Spinal cord (tissue), 10 donors: ENCODE data around the gene SULT6B1. TPM values are rescaled to one million over a fixed set of nuclear protein-coding genes. Genes with fewer than 3 reads are reported as not detected.
"Not testable (repeated sequence)": the region's sequence is repeated elsewhere in the genome, so short reads cannot be mapped to it uniquely, and the experiment has no call there.

Experiments
- DNase-seq, 6 donors: peaks; one replicate each; pipeline versions ENCODE4 v3.0.0 to v3.0.0-alpha.2; 2013 to 2015; ENCODE audit warnings: low spot score in 6 of 6, low read depth in 4 of 6
- H3K27ac ChIP-seq: one replicate; pipeline ENCODE4 v1.5.1; 2013; ENCODE audit warnings: low read depth, low read length, control low read depth
- H3K27me3 ChIP-seq: one replicate; pipeline ENCODE4 v1.6.1; 2013; ENCODE audit warnings: low read length; ENCODE audit not compliant: control insufficient read depth, insufficient read depth
- H3K36me3 ChIP-seq: one replicate; pipeline ENCODE4 v1.6.1; 2013; ENCODE audit warnings: low read length; ENCODE audit not compliant: control insufficient read depth, insufficient read depth
- H3K4me1 ChIP-seq: one replicate; pipeline ENCODE4 v1.6.1; 2013; ENCODE audit warnings: low read length; ENCODE audit not compliant: control insufficient read depth, insufficient read depth
- H3K4me3 ChIP-seq: one replicate; pipeline ENCODE4 v1.5.1; 2013; ENCODE audit warnings: low read depth, low read length, control low read depth
- H3K9me3 ChIP-seq: one replicate; pipeline ENCODE4 v1.6.1; 2013; ENCODE audit warnings: low read length; ENCODE audit not compliant: control insufficient read depth, insufficient read depth
- WGBS: methylation state at CpG from one replicate; pipeline ENCODE4 v1.1.5; 2013; ENCODE audit warnings: missing lambda C conversion rate; ENCODE audit not compliant: insufficient coverage; 5-methylcytosine and 5-hydroxymethylcytosine counted together
- polyA plus RNA-seq, 2 donors: library from polyadenylated mRNA; unstranded; fragments of 120-200 nt; gene quantifications; one replicate each; pipeline ENCODE4 v1.2.1, GENCODE V29; 2013; ENCODE audit not compliant: insufficient read length in 2 of 2
- total RNA-seq, 2 donors: library from RNA; depleted of rRNA in 1 of 2; stranded (reverse); fragments of 120-200 nt in 1 of 2; fragments of >200 nt in 1 of 2; gene quantifications; one replicate each; pipeline versions ENCODE4 v1.2.3 to v1.2.4, GENCODE V29; 2013 to 2014
- donor health status: healthy.

SULT6B1 gene
- total and polyA plus RNA-seq, 4 donors = not detected

DNA sequence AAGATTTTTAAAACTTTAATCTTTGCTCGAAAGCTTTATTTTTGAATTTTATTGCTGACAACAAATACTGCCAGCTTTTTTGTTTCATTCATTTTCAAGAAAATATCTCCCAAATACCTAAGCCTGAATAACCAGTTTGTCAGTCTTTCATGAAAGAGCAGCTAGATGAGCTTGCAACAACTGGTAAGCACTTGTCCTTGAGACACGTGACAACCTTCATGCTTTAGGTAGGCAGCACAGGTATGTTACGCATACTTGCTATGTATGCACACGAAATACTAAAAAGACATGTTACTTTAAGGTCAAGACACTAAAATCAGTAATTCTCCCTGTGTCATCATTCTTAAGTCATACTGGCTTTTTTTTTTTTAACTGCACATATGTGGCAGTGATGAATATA lies 30.6 kb upstream of the SULT6B1 start:
- no peaks in the 10 kb centered on the region for H3K9me3 ChIP-seq
- no peak overlapping the region for H3K4me3 ChIP-seq
- H3K27me3 ChIP-seq = no peaks in the 10 kb centered on the region
- H3K36me3 ChIP-seq = peaks cover 22% of the 10 kb centered on the region
- H3K27ac ChIP-seq = no peak overlapping the region
- 97% methylated on average over 4 of the region's 4 CpGs for WGBS
- no peak for DNase-seq
- no peaks in the 10 kb centered on the region for H3K4me1 ChIP-seq

DNA sequence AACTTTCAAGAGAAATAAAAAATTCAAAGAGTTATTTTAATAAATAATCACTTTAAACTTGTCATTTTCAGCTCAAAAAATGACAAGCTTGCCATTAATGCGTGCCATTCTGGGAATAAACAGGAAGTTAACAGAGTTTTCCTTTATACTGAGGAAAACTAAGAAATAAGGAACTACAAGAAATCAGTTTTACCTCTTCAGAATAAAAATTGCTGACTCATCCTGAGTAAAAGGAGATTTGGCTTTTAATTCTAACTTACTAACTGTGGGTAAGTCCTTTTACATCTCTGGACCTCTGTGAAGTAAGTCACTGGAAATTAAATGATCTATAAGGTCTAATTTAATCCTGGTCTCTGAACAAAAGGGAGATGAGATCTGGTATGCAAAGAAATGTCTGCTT lies 26.8 kb upstream of the SULT6B1 start:
- H3K36me3 ChIP-seq = peaks cover 21% of the 10 kb centered on the region
- H3K27me3 ChIP-seq = no peaks in the 10 kb centered on the region
- no peak overlapping the region for H3K27ac ChIP-seq
- no peaks in the 10 kb centered on the region for H3K4me1 ChIP-seq
- no peaks in the 10 kb centered on the region for H3K9me3 ChIP-seq
- no peak overlapping the region for H3K4me3 ChIP-seq
- no CpG with 5 or more reads among the region's 1 CpG for WGBS
- DNase-seq = no peak

DNA sequence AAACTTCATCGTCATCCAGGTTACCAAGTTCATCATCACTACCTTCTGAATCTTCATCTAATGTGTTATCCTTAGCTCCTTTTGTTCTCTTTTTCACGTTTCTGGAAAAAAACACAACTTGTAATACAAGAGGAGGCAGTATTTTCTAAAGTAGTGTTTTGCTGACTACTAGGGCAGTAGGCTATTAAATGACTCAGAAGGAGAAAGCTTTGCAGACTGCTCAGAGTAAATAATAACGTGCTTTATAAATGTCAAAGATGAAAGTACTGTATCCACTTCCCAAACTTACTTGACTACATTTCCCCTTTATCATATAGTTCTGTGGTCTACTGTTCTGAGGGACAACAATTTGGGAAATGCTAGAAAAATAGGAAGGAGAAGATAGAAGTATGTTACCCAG lies 23.5 kb upstream of the SULT6B1 start:
- Histone ChIP-seq H3K36me3 (peaks cover 14% of the 10 kb centered on the region), H3K4me1 (no peaks in the 10 kb centered on the region), H3K27ac (no peak overlapping the region), H3K9me3 (peaks cover 8% of the 10 kb centered on the region), H3K4me3 (no peak overlapping the region), H3K27me3 (no peaks in the 10 kb centered on the region)
- 100% methylated on average over 1 of the region's 3 CpGs for WGBS
- no peak for DNase-seq

DNA sequence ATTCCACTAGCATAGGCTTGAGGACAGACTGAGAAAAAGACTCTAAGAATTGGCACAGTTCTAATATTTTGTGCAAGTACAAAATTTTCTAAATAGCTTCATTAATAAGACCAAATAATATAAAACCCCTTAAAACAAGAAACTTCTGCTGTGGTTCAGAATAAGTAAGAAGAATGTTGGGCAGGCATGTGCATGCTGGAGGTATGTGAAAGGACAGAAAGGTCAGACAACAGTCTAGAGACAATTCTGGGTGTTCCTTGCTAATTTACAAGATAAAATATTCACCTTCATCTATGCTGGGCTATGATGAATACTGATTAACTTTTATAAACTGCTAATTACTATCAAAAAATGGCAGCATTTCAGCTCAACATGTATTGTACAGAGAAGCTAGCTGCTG lies 22.7 kb upstream of the SULT6B1 start:
- Histone ChIP-seq H3K27me3 (no peaks in the 10 kb centered on the region), H3K36me3 (peaks cover 18% of the 10 kb centered on the region), H3K9me3 (peaks cover 9% of the 10 kb centered on the region), H3K4me1 (no peaks in the 10 kb centered on the region), H3K27ac (no peak overlapping the region), H3K4me3 (no peak overlapping the region)
- DNase-seq = no peak

DNA sequence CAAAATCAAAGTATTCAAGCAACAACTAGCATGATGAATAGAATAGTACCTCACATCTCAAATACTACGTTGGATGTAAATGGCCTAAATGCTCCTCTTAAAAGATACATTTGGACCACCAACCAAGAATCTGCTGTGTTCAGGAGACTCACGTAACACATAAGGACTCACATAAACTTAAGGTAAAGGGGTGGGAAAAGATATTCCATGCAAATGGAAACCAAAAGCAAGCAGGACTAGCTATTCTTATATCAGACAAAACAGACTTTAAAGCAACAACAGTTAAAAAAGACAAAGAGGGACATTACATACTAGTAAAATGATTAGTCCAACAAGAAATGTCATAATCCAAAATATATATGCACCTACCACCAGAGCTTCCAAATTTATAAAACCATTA lies 18.3 kb upstream of the SULT6B1 start:
- H3K4me1 ChIP-seq, H3K4me3 ChIP-seq, DNase-seq, H3K27ac ChIP-seq, H3K27me3 ChIP-seq: not testable (repeated sequence)
- Histone ChIP-seq H3K36me3 (peaks cover 27% of the 10 kb centered on the region), H3K9me3 (peaks cover 22% of the 10 kb centered on the region)
- no CpG with 5 or more reads among the region's 2 CpGs for WGBS

DNA sequence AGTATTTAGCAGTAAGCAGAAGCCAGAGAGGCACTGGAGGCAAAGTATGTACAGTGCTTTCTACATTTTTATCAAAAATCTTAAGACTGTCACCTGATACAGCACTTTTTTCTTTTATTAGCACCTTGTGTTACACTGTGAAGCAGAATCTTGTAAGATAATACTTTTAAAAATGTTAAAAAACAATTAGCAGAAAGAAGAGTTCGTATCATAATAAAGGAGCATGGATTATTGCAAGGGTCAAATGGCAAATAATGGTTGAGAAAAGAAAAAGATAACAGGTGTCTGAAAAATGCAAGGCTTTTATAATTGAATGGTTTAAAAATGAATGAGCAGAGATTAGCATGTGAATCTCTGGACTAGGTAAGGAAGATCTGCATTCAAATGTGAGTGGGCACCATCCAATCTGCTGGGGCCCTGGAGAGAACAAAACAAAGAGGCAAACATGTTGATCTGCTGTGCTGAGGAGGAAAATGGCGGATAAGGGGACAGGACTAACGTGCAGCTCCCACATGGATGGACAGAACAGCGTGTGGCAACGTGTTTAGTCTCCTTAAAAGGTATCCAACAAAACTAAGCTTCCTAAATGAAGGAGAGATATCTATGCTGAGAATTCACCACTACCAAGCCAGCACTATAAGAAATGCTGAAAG lies 17.3 kb upstream of the SULT6B1 start:
- Histone ChIP-seq H3K9me3 (peaks cover 22% of the 10 kb centered on the region), H3K27ac (no peak overlapping the region), H3K27me3 (no peaks in the 10 kb centered on the region), H3K36me3 (peaks cover 28% of the 10 kb centered on the region), H3K4me3 (no peak overlapping the region), H3K4me1 (no peaks in the 10 kb centered on the region)
- no peak for DNase-seq
- 81% methylated on average over 5 of the region's 5 CpGs for WGBS

DNA sequence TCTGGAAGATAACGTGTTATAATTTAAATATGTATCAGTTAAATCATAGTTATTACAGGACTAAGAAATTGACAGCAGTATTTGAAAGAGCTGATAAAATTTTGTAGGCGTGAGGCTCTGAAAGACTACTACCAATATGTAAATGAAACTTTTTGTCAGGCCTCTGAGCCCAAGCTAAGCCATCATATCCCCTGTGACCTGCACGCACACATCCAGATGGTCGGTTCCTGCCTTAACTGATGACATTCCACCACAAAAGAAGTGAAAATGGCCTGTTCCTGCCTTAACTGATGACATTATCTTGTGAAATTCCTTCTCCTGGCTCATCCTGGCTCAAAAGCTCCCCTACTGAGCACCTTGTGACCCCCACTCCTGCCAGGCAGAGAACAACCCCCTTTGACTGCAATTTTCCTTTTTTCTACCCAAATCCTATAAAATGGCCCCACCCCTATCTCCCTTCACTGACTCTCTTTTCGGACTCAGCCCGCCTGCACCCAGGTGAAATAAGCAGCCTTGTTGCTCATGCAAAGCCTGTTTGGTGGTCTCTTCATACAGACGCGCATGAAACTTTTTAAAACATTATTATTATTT lies 16.7 kb upstream of the SULT6B1 start:
- peaks cover 32% of the 10 kb centered on the region for H3K36me3 ChIP-seq
- not testable (repeated sequence) for H3K27me3 ChIP-seq, DNase-seq, H3K4me1 ChIP-seq, H3K27ac ChIP-seq, H3K4me3 ChIP-seq
- 86% methylated on average over 2 of the region's 8 CpGs for whole genome bisulfite sequencing
- H3K9me3 ChIP-seq = peaks cover 22% of the 10 kb centered on the region

DNA sequence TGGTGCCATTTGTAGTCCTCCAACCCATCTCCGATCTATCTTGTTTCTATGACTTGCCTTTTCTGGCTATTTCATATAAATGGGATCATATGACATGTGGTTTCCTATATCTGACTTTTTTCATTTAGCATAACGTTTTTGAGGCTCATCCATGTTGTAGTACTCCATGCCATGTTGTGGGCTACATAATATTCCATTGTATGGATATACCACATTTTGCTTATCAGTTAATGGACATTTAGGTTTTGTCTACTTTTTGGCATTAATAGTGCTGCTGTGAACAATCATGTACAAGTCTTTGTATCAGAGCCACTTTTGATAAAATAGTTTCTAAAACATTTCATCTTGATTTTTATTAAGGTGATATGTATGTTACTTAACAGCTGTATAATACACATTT lies 15.2 kb upstream of the SULT6B1 start:
- Histone ChIP-seq H3K4me3 (no peak overlapping the region), H3K27me3 (no peaks in the 10 kb centered on the region), H3K9me3 (peaks cover 19% of the 10 kb centered on the region), H3K36me3 (peaks cover 29% of the 10 kb centered on the region), H3K27ac (no peak overlapping the region), H3K4me1 (no peaks in the 10 kb centered on the region)
- no peak for DNase-seq
- WGBS = no CpG with 5 or more reads among the region's 2 CpGs

DNA sequence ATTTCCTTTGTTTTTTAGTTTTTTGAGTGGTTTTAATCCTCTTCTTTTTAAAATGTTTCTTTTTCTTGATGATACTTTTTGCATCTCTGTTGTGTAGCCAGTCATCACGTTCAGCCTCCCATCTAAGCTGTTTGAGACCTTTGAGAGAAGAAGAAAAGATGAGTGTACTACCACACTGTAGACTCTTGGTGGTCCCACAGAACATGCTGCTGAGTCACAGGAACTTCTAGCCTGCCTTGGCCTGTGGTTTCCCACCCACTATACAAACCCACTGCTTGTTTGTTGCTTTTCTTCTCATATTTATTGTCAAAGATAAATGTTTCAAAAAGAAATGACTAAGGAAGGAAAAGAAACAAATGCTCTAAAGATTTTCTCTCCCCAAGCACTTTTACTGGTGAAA lies 13.3 kb upstream of the SULT6B1 start:
- Histone ChIP-seq H3K27ac (no peak overlapping the region), H3K4me3 (no peak overlapping the region), H3K27me3 (no peaks in the 10 kb centered on the region), H3K4me1 (peaks cover 12% of the 10 kb centered on the region), H3K9me3 (peaks cover 13% of the 10 kb centered on the region), H3K36me3 (peaks cover 29% of the 10 kb centered on the region)
- DNase-seq = no peak
- WGBS = no CpG with 5 or more reads among the region's 1 CpG

DNA sequence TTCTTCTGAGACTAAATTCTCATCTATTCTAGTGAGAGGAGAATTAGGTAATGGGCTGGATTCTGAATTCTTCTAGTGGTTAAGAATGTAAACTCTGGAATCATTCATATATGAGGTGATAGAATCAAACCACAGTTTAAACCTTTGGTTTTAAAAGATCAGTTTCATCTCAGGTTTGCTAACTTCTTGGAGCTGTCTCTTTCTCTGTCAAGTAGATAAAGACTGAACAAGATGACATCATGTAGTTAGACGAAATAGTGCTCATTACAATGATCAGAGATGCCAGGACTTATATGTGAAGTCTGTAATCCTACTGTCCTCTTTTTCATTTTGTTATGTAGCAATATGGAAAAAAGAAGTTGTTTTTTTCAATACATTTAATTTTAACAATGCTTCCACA lies 12.7 kb upstream of the SULT6B1 start:
- DNase-seq = no peak
- Histone ChIP-seq H3K4me3 (no peak overlapping the region), H3K4me1 (peaks cover 13% of the 10 kb centered on the region), H3K36me3 (peaks cover 24% of the 10 kb centered on the region), H3K9me3 (peaks cover 13% of the 10 kb centered on the region), H3K27ac (no peak overlapping the region), H3K27me3 (no peaks in the 10 kb centered on the region)
- no CpG with 5 or more reads among the region's 1 CpG for WGBS
